Heart left ventricle (tissue), 16 donors: Measurements from ENCODE around the gene ZEB2. TPM values are rescaled to one million over a fixed set of nuclear protein-coding genes. Genes with fewer than 3 reads are reported as not detected.

Source experiments
- ATAC-seq, 4 donors: fragments of 200-7000 bp; cut with Tn5 transposase; one replicate each; pipeline ENCODE4 v1.9.1; 2020 to 2022; ENCODE audit warnings: moderate library complexity in 4 of 4, mild to moderate bottlenecking in 3 of 4, moderate number of reproducible peaks in 1 of 4
- DNase-seq, 5 donors: peaks; one replicate each; pipeline ENCODE4 v3.0.0-alpha.2; 2020
- H3K27ac ChIP-seq, 12 donors: fragments of 200-600 bp; sonication (generic) in 4 of 12; one replicate each; pipeline versions ENCODE4 v1.5.0 to v1.8.0; 2016 to 2022; ENCODE audit warnings: mild to moderate bottlenecking in 2 of 12
- H3K27me3 ChIP-seq, 9 donors: fragments of 200-600 bp; sonication (generic) in 2 of 9; one replicate each; pipeline versions ENCODE4 v1.5.1 to v1.8.0; 2016 to 2022; ENCODE audit warnings: mild to moderate bottlenecking in 3 of 9
- H3K36me3 ChIP-seq, 9 donors: fragments of 200-600 bp; sonication (generic) in 2 of 9; one replicate each; pipeline versions ENCODE4 v1.5.0 to v1.8.0; 2018 to 2022; ENCODE audit warnings: mild to moderate bottlenecking in 2 of 9
- H3K4me1 ChIP-seq, 12 donors: fragments of 200-600 bp; sonication (generic) in 4 of 12; one replicate each; pipeline versions ENCODE4 v1.5.0 to v1.8.0; 2016 to 2022; ENCODE audit warnings: mild to moderate bottlenecking in 3 of 12
- H3K4me3 ChIP-seq, 12 donors: fragments of 200-600 bp; sonication (generic) in 4 of 12; one replicate each; pipeline versions ENCODE4 v1.5.0 to v1.8.0; 2017 to 2022; ENCODE audit warnings: mild to moderate bottlenecking in 9 of 12, moderate library complexity in 4 of 12
- H3K9me3 ChIP-seq, 12 donors: fragments of 200-600 bp; sonication (generic) in 4 of 12; one replicate each; pipeline versions ENCODE4 v1.5.0 to v1.8.0; 2016 to 2022; ENCODE audit warnings: mild to moderate bottlenecking in 1 of 12
- CTCF ChIP-seq, 12 donors: fragments of 200-600 bp; sonication (generic) in 4 of 12; IDR thresholded peaks; one replicate each; pipeline versions ENCODE4 v1.5.0 to v1.8.0; 2018 to 2022; ENCODE audit warnings: antibody characterized with exemption in 12 of 12, mild to moderate bottlenecking in 5 of 12
- POLR2A ChIP-seq, 2 donors: fragments of 450-650 bp; IDR thresholded peaks; one replicate each; pipeline ENCODE4 v1.6.1; 2017; ENCODE audit warnings: antibody characterized with exemption in 2 of 2, mild to moderate bottlenecking in 2 of 2, moderate library complexity in 2 of 2
- WGBS, 4 donors: extraction: QIAGEN DNeasy Blood & Tissue Kit in 2 of 4; methylation state at CpG; one replicate each; pipeline versions ENCODE4 v1.1.5 to v1.1.7; 2013 to 2018; 5-methylcytosine and 5-hydroxymethylcytosine counted together
- intact Hi-C, 10 donors: fragments of 100-400 bp; cut with DNase I; formaldehyde crosslinking; loops; one replicate each; pipeline versions ENCODE4 v1.11.1 to v1.14.2; 2022
- polyA plus RNA-seq, 2 donors: library from polyadenylated mRNA; stranded (reverse); fragments of 200-250 nt; gene quantifications; one replicate each; pipeline ENCODE4 v1.2.3, GENCODE V29; 2013
- total RNA-seq, 9 donors: library from RNA; depleted of rRNA in 2 of 9; stranded (reverse); fragments of >200 nt in 2 of 9; fragmentation: NEBNext Ultra II Directional in 3 of 9; extraction: Animal tissue kit (Norgen Biotek cat#: 25700) in 3 of 9; gene quantifications; one replicate each; pipeline versions ENCODE4 v1.1.0 to v1.2.4, GENCODE V29; 2016 to 2023
- donor health status: ischemic (EF 13 %, LVEDD 7.1; RV severe dilation, severe dysfunction).
- donor health status: healthy with polysubstance abuse.
- donor health status: DM: no; HTN: yes; CAD: no.
- donor health status: DM: no; HTN: no; CAD: no.
- donor health status: ischemic (EF 25% LVEDD 6.9; RV normal size, moderate dysfunction).
- donor health status: ischemic (EF 25% LVEDD 5.7; RV mildly dilated, moderate dysfunction).
- donor health status: healthy.
- donor health status: DM: yes; HTN: yes; CAD: no.
- donor health status: ischemic (EF 35%, LVEDD 5.7; RV mildly dilated, moderate dysfunction).
- donor health status: nonischemic (EF 11% LVEDD 7.7; RV severe dilation, severe dysfunction).
- donor health status: DM: yes; HTN: yes; CAD: no.
- donor health status: PGD.
- donor health status: ischemic (EF 29% LVEDD 5.4; RV normal size, mild dysfunction).
- donor health status: nonischemic (EF 23%, LVEDD 6.1; RV moderate dilation, normal function).

ZEB2 gene
- total and polyA plus RNA-seq, 11 donors: 23.1 to 168 (median 82.4) TPM

- no peak overlapping the region for H3K4me3 ChIP-seq
- H3K27me3 ChIP-seq: no peaks in the 10 kb centered on the region
- ATAC-seq (no peak), DNase-seq (no peak)
- intact Hi-C loops: no loop called here
- WGBS, 4 donors: 59 to 73% (median 68%) methylated on average over 3 of the region's 3 CpGs
- no peaks in the 10 kb centered on the region for H3K9me3 ChIP-seq
- peaks cover 0 to 47% (median 0%) of the 10 kb centered on the region in 9 donors for H3K36me3 ChIP-seq
- H3K4me1 ChIP-seq: peaks cover 4 to 98% (median 56%) of the 10 kb centered on the region in 12 donors
- peak overlapping the region in 1 of 12 donors; percentile 29 for H3K27ac ChIP-seq
- TF ChIP-seq CTCF (IDR thresholded peaks at IDR 0.05) (no peak), POLR2A (IDR thresholded peaks at IDR 0.05) (no peak)
Observed at GRCh38 chr2:144470816-144471215, 49.1 kb downstream of the ZEB2 start.

GRCh38 chr2:144470334-144470733, 49.6 kb downstream of the ZEB2 start:
- Histone ChIP-seq H3K4me1 (peaks cover under 1 to 98% (median 52%) of the 10 kb centered on the region in 12 donors), H3K36me3 (peaks cover 0 to 47% (median 0%) of the 10 kb centered on the region in 9 donors), H3K27me3 (no peaks in the 10 kb centered on the region), H3K9me3 (no peaks in the 10 kb centered on the region), H3K4me3 (no peak overlapping the region), H3K27ac (peak overlapping the region in 1 of 12 donors; percentile 29)
- WGBS, 4 donors: 43 to 67% (median 59%) methylated on average over 1 of the region's 1 CpG
- TF ChIP-seq CTCF (IDR thresholded peaks at IDR 0.05) (no peak), POLR2A (IDR thresholded peaks at IDR 0.05) (no peak)
- intact Hi-C loops: no loop called here
- DNase-seq (no peak), ATAC-seq (no peak)

GRCh38 chr2:144469798-144470197, 50.1 kb downstream of the ZEB2 start:
- TF ChIP-seq CTCF (IDR thresholded peaks at IDR 0.05) (no peak), POLR2A (IDR thresholded peaks at IDR 0.05) (no peak)
- Histone ChIP-seq H3K36me3 (peaks cover 0 to 49% (median 0%) of the 10 kb centered on the region in 9 donors), H3K4me3 (no peak overlapping the region), H3K27ac (no peak overlapping the region), H3K9me3 (no peaks in the 10 kb centered on the region), H3K4me1 (peaks cover 0 to 96% (median 47%) of the 10 kb centered on the region in 12 donors), H3K27me3 (no peaks in the 10 kb centered on the region)
- WGBS, 4 donors: 48 to 70% (median 57%) methylated on average over 2 of the region's 2 CpGs
- ATAC-seq (no peak), DNase-seq (no peak)
- intact Hi-C loops: no loop called here

GRCh38 chr2:144468823-144469595, 50.9 kb downstream of the ZEB2 start:
- peaks cover 0 to 97% (median 40%) of the 10 kb centered on the region in 12 donors for H3K4me1 ChIP-seq

More at GRCh38 chr2:144468823-144469595, 50.9 kb downstream of the ZEB2 start:
- DNase-seq: no peak
- Histone ChIP-seq H3K36me3 (peaks cover 0 to 48% (median 0%) of the 10 kb centered on the region in 9 donors), H3K27me3 (no peaks in the 10 kb centered on the region), H3K4me3 (no peak overlapping the region), H3K27ac (no peak overlapping the region), H3K9me3 (no peaks in the 10 kb centered on the region)
- WGBS, 4 donors: 47 to 58% (median 56%) methylated on average over 4 of the region's 4 CpGs
- TF ChIP-seq POLR2A (IDR thresholded peaks at IDR 0.05) (no peak), CTCF (IDR thresholded peaks at IDR 0.05) (no peak)
- ATAC-seq: peak in 1 of 4 donors; percentile 35
- intact Hi-C loops: no loop called here
